ENCODE results near the gene TMEM125.

The TMEM125 gene

GRCh38 chr1:43275826-43276620, 6.2 kb downstream of the TMEM125 start:
- H3K4me3 ChIP-seq (ENCODE audit: insufficient read depth, low read length, poor library complexity, severe bottlenecking) = no peak overlapping the region
- H3K27me3 ChIP-seq (ENCODE audit: low read length) = no peaks in the 10 kb centered on the region
- H2AFZ ChIP-seq (ENCODE audit: low read depth, low read length, severe bottlenecking) = no peak overlapping the region
- H3K4me2 ChIP-seq (ENCODE audit: low read depth, low read length, poor library complexity, severe bottlenecking) = no peak overlapping the region
- no peaks in the 10 kb centered on the region for H3K79me2 ChIP-seq (ENCODE audit: insufficient read depth, low read length)
- no peaks in the 10 kb centered on the region for H3F3A ChIP-seq (ENCODE audit: insufficient read depth)
- no peaks in the 10 kb centered on the region for H3K36me3 ChIP-seq (ENCODE audit: low read length)
- H3K9me2 ChIP-seq (replicated peaks; ENCODE audit: insufficient read depth, low read length) = no peaks in the 10 kb centered on the region
- H3K9ac ChIP-seq (ENCODE audit: low read length) = no peak overlapping the region
- H4K20me1 ChIP-seq (ENCODE audit: low read depth, low read length) = no peaks in the 10 kb centered on the region
- no peaks in the 10 kb centered on the region for H3K9me3 ChIP-seq (ENCODE audit: insufficient read depth, low read length)
- TF ChIP-seq EZH2phosphoT487 (conservative IDR thresholded peaks at IDR 0.05; ENCODE audit: low read length) (no peak), CTCF (IDR thresholded peaks at IDR 0.05; ENCODE audit: insufficient read depth, low read length, poor library complexity, severe bottlenecking) (no peak)
- H3K27ac ChIP-seq (ENCODE audit: low read depth, low read length) = no peak overlapping the region

- Histone ChIP-seq H3K27me3 (ENCODE audit: low read length) (no peaks in the 10 kb centered on the region), H3K9me2 (replicated peaks; ENCODE audit: insufficient read depth, low read length) (no peaks in the 10 kb centered on the region), H3F3A (ENCODE audit: insufficient read depth) (no peaks in the 10 kb centered on the region), H3K27ac (ENCODE audit: low read depth, low read length) (no peak overlapping the region), H4K20me1 (ENCODE audit: low read depth, low read length) (no peaks in the 10 kb centered on the region), H3K9me3 (ENCODE audit: insufficient read depth, low read length) (no peaks in the 10 kb centered on the region), H3K4me3 (ENCODE audit: insufficient read depth, low read length, poor library complexity, severe bottlenecking) (no peak overlapping the region), H3K36me3 (ENCODE audit: low read length) (no peaks in the 10 kb centered on the region), H3K4me2 (ENCODE audit: low read depth, low read length, poor library complexity, severe bottlenecking) (no peak overlapping the region), H2AFZ (ENCODE audit: low read depth, low read length, severe bottlenecking) (no peak overlapping the region), H3K9ac (ENCODE audit: low read length) (no peak overlapping the region), H3K79me2 (ENCODE audit: insufficient read depth, low read length) (no peaks in the 10 kb centered on the region)
- TF ChIP-seq EZH2phosphoT487 (conservative IDR thresholded peaks at IDR 0.05; ENCODE audit: low read length) (no peak), CTCF (IDR thresholded peaks at IDR 0.05; ENCODE audit: insufficient read depth, low read length, poor library complexity, severe bottlenecking) (no peak)
Measured at GRCh38 chr1:43276673-43277072, 6.9 kb downstream of the TMEM125 start.

GRCh38 chr1:43277116-43277876, 7.5 kb downstream of the TMEM125 start:
- Histone ChIP-seq H3K4me3 (ENCODE audit: insufficient read depth, low read length, poor library complexity, severe bottlenecking) (no peak overlapping the region), H2AFZ (ENCODE audit: low read depth, low read length, severe bottlenecking) (no peak overlapping the region), H4K20me1 (ENCODE audit: low read depth, low read length) (no peaks in the 10 kb centered on the region)

More at GRCh38 chr1:43277116-43277876, 7.5 kb downstream of the TMEM125 start:
- no peaks in the 10 kb centered on the region for H3K79me2 ChIP-seq (ENCODE audit: insufficient read depth, low read length)
- no peak overlapping the region for H3K9ac ChIP-seq (ENCODE audit: low read length)
- H3K27ac ChIP-seq (ENCODE audit: low read depth, low read length) = no peak overlapping the region
- H3K36me3 ChIP-seq (ENCODE audit: low read length) = no peaks in the 10 kb centered on the region
- H3F3A ChIP-seq (ENCODE audit: insufficient read depth) = no peaks in the 10 kb centered on the region
- no peak overlapping the region for H3K4me2 ChIP-seq (ENCODE audit: low read depth, low read length, poor library complexity, severe bottlenecking)
- no peaks in the 10 kb centered on the region for H3K9me2 ChIP-seq (replicated peaks; ENCODE audit: insufficient read depth, low read length)
- no peak for TF ChIP-seq EZH2phosphoT487 (conservative IDR thresholded peaks at IDR 0.05; ENCODE audit: low read length)
- TF ChIP-seq CTCF (IDR thresholded peaks at IDR 0.05; ENCODE audit: insufficient read depth, low read length, poor library complexity, severe bottlenecking) = no peak
- H3K9me3 ChIP-seq (ENCODE audit: insufficient read depth, low read length) = no peaks in the 10 kb centered on the region
- no peaks in the 10 kb centered on the region for H3K27me3 ChIP-seq (ENCODE audit: low read length)

All from SU-DHL-6 (cell line).